K562 (cell line): ENCODE data around the gene LRRC8C. TPM values are rescaled to one million over a fixed set of nuclear protein-coding genes. Genes with fewer than 3 reads are reported as not detected.

ENCODE experiments used
- ATF1 ChIP-seq, 2 experiments: fragments of 450-650 bp in 1 of 2; IDR thresholded peaks; 2 replicates each; pipeline ENCODE4 v1.6.1; 2016; ENCODE audit warnings: missing compliant biosample characterization in 1 of 2, missing genetic modification characterization in 1 of 2
- CBFA2T2 ChIP-seq: fragments of 450-650 bp; conservative IDR thresholded peaks from 2 replicates; pipeline ENCODE4 v1.6.1; 2017; ENCODE audit warnings: mild to moderate bottlenecking
- CBX3 ChIP-seq, 2 experiments: IDR thresholded peaks; 1 replicate in 1 of 2; 2 replicates in 1 of 2; pipeline ENCODE4 v1.6.1; 2012; ENCODE audit warnings: inconsistent platforms in 2 of 2, low read length in 2 of 2, borderline replicate concordance in 1 of 2, control low read depth in 1 of 2
- CREB5 ChIP-seq: fragments of 250-450 bp; sonication (Bioruptor Pico); IDR thresholded peaks from 2 replicates; pipeline ENCODE4 v1.5.0; 2020; ENCODE audit warnings: mild to moderate bottlenecking
- CXXC5 ChIP-seq: fragments of 250-450 bp; sonication (Bioruptor Pico); IDR thresholded peaks from 2 replicates; pipeline ENCODE4 v1.8.0; 2022; ENCODE audit warnings: inconsistent platforms, mild to moderate bottlenecking, moderate library complexity
- DLX4 ChIP-seq: fragments of 250-450 bp; sonication (Bioruptor Pico); IDR thresholded peaks from 2 replicates; pipeline ENCODE4 v1.6.1; 2021; ENCODE audit warnings: mild to moderate bottlenecking
- DMBX1 ChIP-seq: fragments of 250-450 bp; sonication (Bioruptor Pico); IDR thresholded peaks from 2 replicates; pipeline ENCODE4 v1.8.0; 2022; ENCODE audit warnings: inconsistent platforms, mild to moderate bottlenecking, moderate library complexity, borderline replicate concordance
- ETS2 ChIP-seq: IDR thresholded peaks from 2 replicates; pipeline ENCODE4 v1.6.1; 2016; ENCODE audit warnings: borderline replicate concordance, missing genetic modification characterization, mild to moderate bottlenecking, moderate library complexity, missing compliant biosample characterization; ENCODE audit not compliant: poor library complexity, severe bottlenecking
- KLF13 ChIP-seq: fragments of 450-650 bp; IDR thresholded peaks from 2 replicates; pipeline ENCODE4 v1.6.1; 2016; ENCODE audit warnings: missing genetic modification characterization, low read depth, mild to moderate bottlenecking, missing compliant biosample characterization, moderate library complexity, borderline replicate concordance
- LCOR ChIP-seq: sonication (generic); formaldehyde crosslinking; IDR thresholded peaks from 2 replicates; pipeline ENCODE4 v1.8.0; 2022; ENCODE audit warnings: mild to moderate bottlenecking, missing genetic modification reagents
- LEF1 ChIP-seq: fragments of 450-650 bp; IDR thresholded peaks from 2 replicates; pipeline ENCODE4 v1.6.1; 2016; ENCODE audit warnings: mild to moderate bottlenecking
- PHB2 ChIP-seq: fragments of 450-650 bp; IDR thresholded peaks from 2 replicates; pipeline ENCODE4 v1.6.1; 2017; ENCODE audit warnings: low read depth
- SAFB ChIP-seq: fragments of 200-400 bp; formaldehyde crosslinking; IDR thresholded peaks from 2 replicates; pipeline ENCODE4 v1.6.1; 2017; ENCODE audit warnings: low read depth, low read length, borderline replicate concordance
- SOX6 ChIP-seq: fragments of 450-650 bp; IDR thresholded peaks from 2 replicates; pipeline ENCODE4 v1.6.1; 2014; ENCODE audit warnings: mild to moderate bottlenecking
- SRF ChIP-seq, 2 experiments: fragments of 250-450, 450-650 bp in 1 of 2; sonication (Bioruptor Pico) in 1 of 2; sonication (generic) in 1 of 2; formaldehyde crosslinking; IDR thresholded peaks; 2 replicates each; pipeline versions ENCODE4 v1.5.0 to v1.5.1; 2020 to 2022; ENCODE audit warnings: mild to moderate bottlenecking in 1 of 2, missing genetic modification reagents in 1 of 2
- SRSF7 ChIP-seq: fragments of 200-400 bp; formaldehyde crosslinking; optimal IDR thresholded peaks from 2 replicates; pipeline ENCODE3; 2017; ENCODE audit warnings: mild to moderate bottlenecking, low read depth, low read length
- TCF3 ChIP-seq: sonication (generic); formaldehyde crosslinking; IDR thresholded peaks from 2 replicates; pipeline ENCODE4 v1.4.0; 2020; ENCODE audit warnings: mild to moderate bottlenecking, missing genetic modification reagents
- TEAD1 ChIP-seq, 2 experiments: fragments of 450-650 bp in 1 of 2; sonication (generic) in 1 of 2; formaldehyde crosslinking; IDR thresholded peaks; 2 replicates each; pipeline versions ENCODE4 v1.4.0 to v1.8.0; 2020 to 2022; ENCODE audit warnings: mild to moderate bottlenecking in 2 of 2, missing genetic modification reagents in 1 of 2
- TEAD4 ChIP-seq, 2 experiments: sonication (generic) in 1 of 2; formaldehyde crosslinking in 1 of 2; IDR thresholded peaks; 2 replicates each; pipeline versions ENCODE4 v1.6.1 to v1.8.0; 2012 to 2022; ENCODE audit warnings: borderline replicate concordance in 1 of 2, inconsistent platforms in 1 of 2, low read length in 1 of 2, mild to moderate bottlenecking in 1 of 2, missing genetic modification reagents in 1 of 2
- TOE1 ChIP-seq, 2 experiments: fragments of 450-650 bp in 1 of 2; sonication (generic) in 1 of 2; formaldehyde crosslinking in 1 of 2; IDR thresholded peaks; 2 replicates each; pipeline versions ENCODE4 v1.7.1 to v1.8.0; 2016 to 2022; ENCODE audit warnings: borderline replicate concordance in 2 of 2, mild to moderate bottlenecking in 2 of 2, antibody characterized with exemption in 1 of 2, inconsistent platforms in 1 of 2, low read depth in 1 of 2, missing genetic modification reagents in 1 of 2, moderate library complexity in 1 of 2
- U2AF2 ChIP-seq: fragments of 200-400 bp; formaldehyde crosslinking; optimal IDR thresholded peaks from 2 replicates; pipeline ENCODE3; 2017; ENCODE audit warnings: low read depth, mild to moderate bottlenecking, low read length
- XRCC4 ChIP-seq: IDR thresholded peaks from one replicate; pipeline ENCODE4 v1.6.1; 2011; ENCODE audit not compliant: insufficient read depth, insufficient read length; ENCODE audit errors: extremely low read depth
- ZBED1 ChIP-seq: IDR thresholded peaks from 2 replicates; pipeline ENCODE4 v1.6.1; 2014
- ZEB2 ChIP-seq: fragments of 450-650 bp; IDR thresholded peaks from 2 replicates; pipeline ENCODE4 v1.6.1; 2016
- ZNF551 ChIP-seq: fragments of 250-450 bp; sonication (Bioruptor Pico); IDR thresholded peaks from 2 replicates; pipeline ENCODE4 v1.5.0; 2021; ENCODE audit warnings: mild to moderate bottlenecking, moderate library complexity
- polyA plus RNA-seq, 8 experiments: library from polyadenylated mRNA; depleted of rRNA in 4 of 8; stranded (reverse) in 5 of 8; unstranded in 3 of 8; fragments of >200 nt; fragmentation: Nextera tagmentation in 2 of 8; fragmentation: Illumina TruSeq in 1 of 8; extraction: Ambion mirVana in 2 of 8; extraction: Trizol in 1 of 8; gene quantifications; 2 replicates each; pipeline versions ENCODE4 v1.2.1 to v1.2.3, GENCODE V29; 2011 to 2014; ENCODE audit warnings: inconsistent platforms in 1 of 8, missing spikeins in 1 of 8
- total RNA-seq, 7 experiments: library from RNA; depleted of rRNA in 6 of 7; stranded (reverse); fragments of >200 nt in 6 of 7; fragmentation: Illumina TruSeq in 2 of 7; extraction: Trizol in 2 of 7; gene quantifications; 2 replicates each; pipeline versions ENCODE4 v1.2.1 to v1.2.3, GENCODE V29; 2011 to 2021; ENCODE audit warnings: low replicate concordance in 1 of 7
- TF ChIP-seq, protein P1 (sequence below): fragments of 250-450 bp; sonication (Bioruptor Pico); IDR thresholded peaks from 2 replicates; pipeline ENCODE4 v1.8.0; 2022; ENCODE audit warnings: inconsistent platforms

LRRC8C gene
- total and polyA plus RNA-seq, 9 of the 15 experiments (the other 6 are each of a cell fraction or from before 2014, with no cell fraction given): 1.00 to 12.5 (median 4.5) TPM

DNA sequence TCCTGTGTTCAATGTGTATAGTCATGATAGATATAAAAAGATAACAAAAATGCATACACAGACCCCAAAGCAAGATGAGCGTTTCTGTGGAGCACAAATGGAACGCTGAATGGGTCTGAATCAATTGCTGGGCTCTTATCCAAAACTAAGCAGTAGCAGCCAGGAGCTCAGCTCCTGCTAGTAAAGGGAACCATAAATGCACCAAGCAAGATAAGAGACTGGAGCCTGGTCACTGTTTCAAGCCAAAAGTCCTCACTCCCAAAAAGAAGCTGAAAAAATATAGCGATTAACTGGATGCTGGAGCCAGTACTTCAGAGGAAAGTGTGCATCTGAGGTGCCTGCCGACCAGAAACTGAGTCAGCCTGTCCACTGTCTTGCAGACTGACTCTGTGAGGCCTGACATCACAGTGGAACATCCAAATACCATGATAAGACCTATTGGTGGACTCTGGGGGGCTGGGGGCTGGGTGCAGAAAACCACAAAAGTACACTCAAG lies 68.9 kb downstream of the LRRC8C start (continued):
- TF ChIP-seq SRSF7: no peak
- no peak for TF ChIP-seq ETS2
- peak; percentile 78 for TF ChIP-seq TEAD4 (IDR thresholded peaks at IDR 0.05; ENCODE audit: low read length)
- no peak for TF ChIP-seq TEAD4 (CRISPR knock-in tag; IDR thresholded peaks at IDR 0.05; ENCODE audit: borderline replicate concordance)
- no peak for TF ChIP-seq XRCC4
- TF ChIP-seq DLX4 (CRISPR knock-in tag): no peak
- peak; percentile 41 for TF ChIP-seq CBFA2T2
- no peak for TF ChIP-seq TEAD1 (CRISPR knock-in tag; IDR thresholded peaks at IDR 0.05)
- TF ChIP-seq ZBED1: no peak
- TF ChIP-seq ZEB2: no peak
- no peak for TF ChIP-seq ZNF551 (CRISPR knock-in tag)
- peak; percentile 65 for TF ChIP-seq TCF3 (CRISPR knock-in tag)
- TF ChIP-seq U2AF2: no peak
- no peak for TF ChIP-seq SAFB
- TF ChIP-seq CBX3 (IDR thresholded peaks at IDR 0.05; ENCODE audit: borderline replicate concordance in 1 of 2, low read length in 2 of 2): 0 out of 3 replicates have a peak, but pooled peaks of 1 of the 2 experiments have one; percentile 36
- TF ChIP-seq LCOR: peak; percentile 80
- no peak for TF ChIP-seq LEF1
- peak; percentile 65; the same call in 1 of the 2 replicates for TF ChIP-seq TOE1 (IDR thresholded peaks at IDR 0.05; ENCODE audit: borderline replicate concordance)
- TF ChIP-seq TOE1 (CRISPR knock-in tag; IDR thresholded peaks at IDR 0.05; ENCODE audit: borderline replicate concordance, low read depth): no peak
- TF ChIP-seq CREB5 (CRISPR knock-in tag): no peak
- TF ChIP-seq ATF1 (CRISPR knock-in tag; IDR thresholded peaks at IDR 0.05): no peak
- no peak for TF ChIP-seq ATF1 (tag; IDR thresholded peaks at IDR 0.05)
- TF ChIP-seq SOX6: peak; percentile 62
- no peak for TF ChIP-seq CXXC5 (CRISPR knock-in tag)
- TF ChIP-seq, protein P1, sequence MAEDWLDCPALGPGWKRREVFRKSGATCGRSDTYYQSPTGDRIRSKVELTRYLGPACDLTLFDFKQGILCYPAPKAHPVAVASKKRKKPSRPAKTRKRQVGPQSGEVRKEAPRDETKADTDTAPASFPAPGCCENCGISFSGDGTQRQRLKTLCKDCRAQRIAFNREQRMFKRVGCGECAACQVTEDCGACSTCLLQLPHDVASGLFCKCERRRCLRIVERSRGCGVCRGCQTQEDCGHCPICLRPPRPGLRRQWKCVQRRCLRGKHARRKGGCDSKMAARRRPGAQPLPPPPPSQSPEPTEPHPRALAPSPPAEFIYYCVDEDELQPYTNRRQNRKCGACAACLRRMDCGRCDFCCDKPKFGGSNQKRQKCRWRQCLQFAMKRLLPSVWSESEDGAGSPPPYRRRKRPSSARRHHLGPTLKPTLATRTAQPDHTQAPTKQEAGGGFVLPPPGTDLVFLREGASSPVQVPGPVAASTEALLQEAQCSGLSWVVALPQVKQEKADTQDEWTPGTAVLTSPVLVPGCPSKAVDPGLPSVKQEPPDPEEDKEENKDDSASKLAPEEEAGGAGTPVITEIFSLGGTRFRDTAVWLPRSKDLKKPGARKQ: no peak
- no peak for TF ChIP-seq SRF (CRISPR knock-in tag; IDR thresholded peaks at IDR 0.05)
- TF ChIP-seq PHB2: no peak
- peak; percentile 16; the same call in 1 of the 2 replicates for TF ChIP-seq DMBX1
- TF ChIP-seq KLF13 (tag): no peak
